Ovary (tissue), 9 donors: ENCODE data around the gene GSG1L2. TPM values are rescaled to one million over a fixed set of nuclear protein-coding genes. Genes with fewer than 3 reads are reported as not detected.

Source experiments
- DNase-seq, 5 donors: peaks; one replicate each; pipeline ENCODE4 v3.0.0-alpha.2; 2019 to 2020
- H3K27ac ChIP-seq, 2 donors: fragments of 200-600 bp; one replicate each; pipeline versions ENCODE4 v1.5.1 to v1.8.0; 2019 to 2022
- H3K27me3 ChIP-seq: fragments of 200-600 bp; one replicate; pipeline ENCODE4 v1.8.0; 2022
- H3K36me3 ChIP-seq: fragments of 200-600 bp; sonication (generic); one replicate; pipeline ENCODE4 v1.5.1; 2019
- H3K4me1 ChIP-seq: one replicate; pipeline ENCODE4 v1.8.1; 2013; ENCODE audit warnings: mild to moderate bottlenecking, moderate library complexity; ENCODE audit not compliant: insufficient read depth
- H3K4me3 ChIP-seq: fragments of 200-600 bp; sonication (generic); one replicate; pipeline ENCODE4 v1.5.1; 2017
- H3K9me3 ChIP-seq, 2 donors: fragments of 200-600 bp in 1 of 2; sonication (generic) in 1 of 2; one replicate each; pipeline versions ENCODE4 v1.5.1 to v1.8.1; 2013 to 2019; ENCODE audit warnings: mild to moderate bottlenecking in 1 of 2, moderate library complexity in 1 of 2
- CTCF ChIP-seq, 3 donors: fragments of 450-650 bp in 2 of 3; fragments of 200-600 bp in 1 of 3; IDR thresholded peaks; one replicate each; pipeline versions ENCODE4 v1.5.1 to v1.8.0; 2016 to 2022; ENCODE audit warnings: antibody characterized with exemption in 3 of 3, mild to moderate bottlenecking in 1 of 3
- EP300 ChIP-seq: sonication (generic); formaldehyde crosslinking; IDR thresholded peaks from one replicate; pipeline ENCODE4 v1.6.1; 2017; ENCODE audit warnings: antibody characterized with exemption
- POLR2A ChIP-seq: fragments of 450-650 bp; IDR thresholded peaks from one replicate; pipeline ENCODE4 v1.6.1; 2017; ENCODE audit warnings: antibody characterized with exemption, mild to moderate bottlenecking, moderate library complexity
- WGBS, 3 donors: extraction: QIAGEN DNeasy Blood & Tissue Kit in 1 of 3; methylation state at CpG; one replicate each; pipeline versions ENCODE4 v1.1.5 to v1.1.7; 2013 to 2017; 5-methylcytosine and 5-hydroxymethylcytosine counted together
- intact Hi-C, 4 donors: fragments of 100-400 bp; cut with DNase I; formaldehyde crosslinking; loops; one replicate each; pipeline versions ENCODE4 v1.11.0 to v1.15.1; 2022 to 2023
- polyA plus RNA-seq, 2 donors: library from polyadenylated mRNA; stranded (reverse); fragments of 200-250 nt in 1 of 2; fragments of 350-450 nt in 1 of 2; fragmentation: Illumina TruSeq in 1 of 2; extraction: RNeasy Lipid Tissue Mini Kit (QIAGEN cat#74804) in 1 of 2; gene quantifications; one replicate each; pipeline ENCODE4 v1.2.3, GENCODE V29; 2013 to 2014
- total RNA-seq, 7 donors: library from RNA; depleted of rRNA in 2 of 7; stranded (reverse); fragments of >200 nt in 2 of 7; fragmentation: NEBNext Ultra II Directional in 3 of 7; extraction: Animal tissue kit (Norgen Biotek cat#: 25700) in 3 of 7; gene quantifications; one replicate each; pipeline versions ENCODE4 v1.1.0 to v1.2.4, GENCODE V29; 2016 to 2023
- donor health status: DM: no; HTN: no; CAD: no; lungs with moderate emphysema.
- donor health status: DM: no; HTN: no; CAD: no.
- donor health status: Bipolar disorder and iron deficiency.
- donor health status: DM: yes; HTN: yes; CAD: no.
- donor health status: DM: no; HTN: no; CAD: no.
- donor health status: DM: yes; HTN: yes; CAD: no.

The GSG1L2 gene
- total and polyA plus RNA-seq, 9 donors, result not detected

- Histone ChIP-seq H3K4me1 (peaks cover 2% of the 10 kb centered on the region), H3K27me3 (no peaks in the 10 kb centered on the region), H3K27ac (no peak overlapping the region), H3K36me3 (no peaks in the 10 kb centered on the region), H3K4me3 (no peak overlapping the region), H3K9me3 (no peaks in the 10 kb centered on the region)
- 84 to 93% (median 86%) methylated on average over 7 of the region's 7 CpGs for WGBS, 3 donors
- no peak for DNase-seq
- TF ChIP-seq CTCF (IDR thresholded peaks at IDR 0.05), result no peak
- TF ChIP-seq POLR2A, result no peak
- TF ChIP-seq EP300, result no peak
- intact Hi-C loops, result loop anchor here in 1 of 4 donors (10.0 kb wide), 1 partner anchor 96 kb away; no protein-coding TSS in a partner anchor
Measured at GRCh38 chr17:9798724-9799123, 23.2 kb downstream of the GSG1L2 start.

GRCh38 chr17:9798008-9798407 is 23.9 kb downstream of the GSG1L2 start:
- H3K4me3 ChIP-seq, result no peak overlapping the region
- WGBS, 3 donors, result 68 to 71% (median 70%) methylated on average over 3 of the region's 3 CpGs
- no peaks in the 10 kb centered on the region for H3K27me3 ChIP-seq
- H3K27ac ChIP-seq, result no peak overlapping the region
- intact Hi-C loops, result loop anchor here in 1 of 4 donors (10.0 kb wide), 1 partner anchor 97 kb away; no protein-coding TSS in a partner anchor
- no peaks in the 10 kb centered on the region for H3K9me3 ChIP-seq
- TF ChIP-seq CTCF (IDR thresholded peaks at IDR 0.05), result no peak
- no peak for TF ChIP-seq EP300
- no peak for TF ChIP-seq POLR2A
- DNase-seq, result no peak
- H3K4me1 ChIP-seq, result peaks cover 2% of the 10 kb centered on the region
- H3K36me3 ChIP-seq, result no peaks in the 10 kb centered on the region

- no peak overlapping the region for H3K4me3 ChIP-seq
- intact Hi-C loops, result loop anchor here in 1 of 4 donors (10.0 kb wide), 1 partner anchor 102 kb away; no protein-coding TSS in a partner anchor
- H3K27ac ChIP-seq, result no peak overlapping the region
- DNase-seq, result no peak
- no peaks in the 10 kb centered on the region for H3K27me3 ChIP-seq
- no peaks in the 10 kb centered on the region for H3K9me3 ChIP-seq
- WGBS, 3 donors, result 93 to 96% (median 94%) methylated on average over 15 of the region's 15 CpGs
- TF ChIP-seq CTCF (IDR thresholded peaks at IDR 0.05), result no peak
- no peak for TF ChIP-seq POLR2A
- no peak for TF ChIP-seq EP300
- no peaks in the 10 kb centered on the region for H3K36me3 ChIP-seq
- H3K4me1 ChIP-seq, result no peaks in the 10 kb centered on the region
Measured at GRCh38 chr17:9792181-9792840, 29.6 kb downstream of the GSG1L2 start.

GRCh38 chr17:9790889-9791876 is 30.7 kb downstream of the GSG1L2 start, which contains the start of gene DHRS7C:
DHRS7C (minus strand) TSS chr17:9791592; CDS start chr17:9791284, 308 bp downstream.
- DNase-seq, result peak in 1 of 5 donors; percentile 31
- WGBS, 3 donors, result 49 to 57% (median 54%) methylated on average over 15 of the region's 15 CpGs
- Histone ChIP-seq H3K4me3 (no peak within 1 kb of the TSS), H3K36me3 (no peaks in the 10 kb centered on the region), H3K27ac (no peak within 1 kb of the TSS), H3K27me3 (no peaks in the 10 kb centered on the region), H3K4me1 (no peaks in the 10 kb centered on the region), H3K9me3 (no peaks in the 10 kb centered on the region)
- no peak for TF ChIP-seq CTCF (IDR thresholded peaks at IDR 0.05)
- intact Hi-C loops, result loop anchor here in 1 of 4 donors (10.0 kb wide), 1 partner anchor 104 kb away; no protein-coding TSS in a partner anchor
